ENCODE data around the gene HYDIN.

- no peak for TF ChIP-seq CTCF (IDR thresholded peaks at IDR 0.05; ENCODE audit: low read depth, low read length, missing input control)
- no peak for TF ChIP-seq TAF1 (conservative IDR thresholded peaks at IDR 0.05)
- TF ChIP-seq SP1 (IDR thresholded peaks at IDR 0.05): no peak
- no peak for TF ChIP-seq FOXA2 (IDR thresholded peaks at IDR 0.05)
Observed at GRCh38 chr16:70796301-70796700, 434.2 kb downstream of the HYDIN start.

Measured in liver (tissue), 3 donors.